ENCODE results near the gene PLCD1.
"Not testable (repeated sequence)": the region's sequence is repeated elsewhere in the genome, so short reads cannot be mapped to it uniquely, and the experiment has no call there.

PLCD1 gene

DNA sequence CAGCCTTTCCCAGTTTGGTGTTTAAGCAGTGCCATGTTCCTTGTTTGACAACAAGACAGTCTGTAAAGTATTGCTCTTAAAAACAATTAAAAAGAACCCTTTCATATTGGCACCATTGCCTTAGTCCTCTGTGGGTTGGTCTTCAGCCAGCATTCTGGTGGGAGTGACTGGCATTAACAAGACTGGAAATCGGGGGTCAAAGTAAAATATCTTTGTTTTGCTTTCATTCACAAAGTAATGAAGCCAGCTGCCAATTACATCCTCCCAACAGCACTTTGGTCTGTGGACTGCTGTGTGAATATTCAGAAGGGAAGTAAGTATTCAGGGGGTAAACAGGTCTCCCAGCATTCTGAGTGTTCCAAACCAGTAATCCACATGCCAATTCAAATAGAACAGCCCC is 47.1 kb downstream of the PLCD1 start:
- Histone ChIP-seq H3K27ac (peak overlapping the region in 1 of 11 experiments; percentile 15; a peak in 1 of 22 replicates), H3K27me3 (no peaks in the 10 kb centered on the region), H3K4me3 (no peak overlapping the region), H3K4me2 (peak overlapping the region in 9 of 11 experiments; percentile 6 to 91 (median 58); a peak in 10 of 22 replicates), H3K9me3 (replicated peaks in 1 of 11) (no peaks in the 10 kb centered on the region), H3K36me3 (peaks cover 0 to 7% (median 0%) of the 10 kb centered on the region in 11 experiments; a peak in 2 of 22 replicates), H3K9ac (no peak overlapping the region), H4K20me1 (no peaks in the 10 kb centered on the region), H3K4me1 (peaks cover 36 to 76% (median 66%) of the 10 kb centered on the region in 10 experiments)
- no peak for TF ChIP-seq Cebpa-rat (IDR thresholded peaks at IDR 0.05)

- no peak overlapping the region for H3K4me3 ChIP-seq
- H3K9me3 ChIP-seq (replicated peaks in 1 of 11): no peaks in the 10 kb centered on the region
- H3K4me2 ChIP-seq: peak overlapping the region in 3 of 11 experiments; percentile 3 to 10 (median 7); a peak in 2 of 22 replicates
- peaks cover 0 to 12% (median 5%) of the 10 kb centered on the region in 11 experiments; a peak in 8 of 22 replicates for H3K36me3 ChIP-seq
- no peaks in the 10 kb centered on the region for H3K27me3 ChIP-seq
- no peak overlapping the region for H3K9ac ChIP-seq
- H3K27ac ChIP-seq: no peak overlapping the region
- H3K4me1 ChIP-seq: peaks cover 32 to 66% (median 57%) of the 10 kb centered on the region in 10 experiments
- H4K20me1 ChIP-seq: no peaks in the 10 kb centered on the region
- TF ChIP-seq Cebpa-rat (IDR thresholded peaks at IDR 0.05): no peak
Observed at GRCh38 chr3:37981348-37981664, 48.1 kb downstream of the PLCD1 start.

DNA sequence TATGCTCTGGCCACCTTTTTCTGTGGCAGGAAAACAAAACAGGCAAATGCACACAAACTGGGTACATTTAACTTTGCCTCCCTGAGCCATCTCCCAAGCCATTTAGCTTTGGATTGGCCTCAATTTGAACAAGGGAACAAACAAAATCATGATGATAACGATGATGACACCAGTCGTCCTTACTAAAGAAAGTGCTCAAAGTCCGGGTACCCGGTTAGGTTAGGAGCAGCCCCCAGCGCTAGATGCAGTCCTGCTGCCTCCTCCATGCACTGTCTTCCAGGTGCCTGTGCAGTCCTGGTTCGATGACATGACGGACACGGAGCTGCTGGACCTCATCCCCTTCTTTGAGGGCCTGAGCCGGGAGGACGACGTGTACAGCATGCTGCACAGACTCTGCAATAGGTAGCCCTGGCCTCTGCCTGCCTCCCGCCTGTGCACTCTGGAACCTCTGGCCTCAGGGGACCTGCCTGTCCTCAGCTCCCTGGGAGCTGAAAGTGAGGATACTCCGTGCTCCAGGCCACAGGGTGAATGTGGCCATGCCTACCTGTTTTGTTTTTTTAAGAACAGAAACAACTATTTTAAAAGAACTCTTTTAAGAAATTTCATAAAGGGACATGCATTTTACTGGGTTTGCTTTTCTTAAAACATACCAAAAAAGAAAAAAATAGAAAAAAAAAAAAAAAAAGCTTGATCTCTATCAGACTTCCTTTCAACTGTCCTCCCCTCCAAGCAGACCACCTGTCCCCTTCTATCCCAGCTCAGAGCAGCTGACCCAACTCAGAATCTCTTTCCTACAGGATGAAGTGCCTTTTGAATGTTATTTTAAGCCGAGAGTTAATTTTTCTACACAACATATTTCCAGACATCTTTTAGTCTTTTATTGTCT is 48.7 kb downstream of the PLCD1 start:
- 0 out of 22 replicates have a peak overlapping the region, but pooled peaks of 3 of the 11 experiments have one; percentile 0 to 23 (median 1) for H3K9ac ChIP-seq
- H3K4me1 ChIP-seq: peaks cover 32 to 60% (median 51%) of the 10 kb centered on the region in 10 experiments
- TF ChIP-seq Cebpa-rat (IDR thresholded peaks at IDR 0.05): no peak
- H3K9me3 ChIP-seq (replicated peaks in 1 of 11): no peaks in the 10 kb centered on the region
- H3K4me3 ChIP-seq: no peak overlapping the region
- peaks cover 0 to 18% (median 7%) of the 10 kb centered on the region in 11 experiments; a peak in 12 of 22 replicates for H3K36me3 ChIP-seq
- H3K27ac ChIP-seq: peak overlapping the region in 3 of 11 experiments; percentile 46 to 49 (median 49); a peak in 7 of 22 replicates
- no peaks in the 10 kb centered on the region for H4K20me1 ChIP-seq
- H3K27me3 ChIP-seq: no peaks in the 10 kb centered on the region
- H3K4me2 ChIP-seq: peak overlapping the region in 10 of 11 experiments; percentile 3 to 57 (median 32); a peak in 12 of 22 replicates

- peaks cover 32 to 57% (median 45%) of the 10 kb centered on the region in 10 experiments for H3K4me1 ChIP-seq
- H3K9ac ChIP-seq: 0 out of 22 replicates have a peak overlapping the region, but pooled peaks of 3 of the 11 experiments have one; percentile 0 to 23 (median 1)
- H3K4me2 ChIP-seq: peak overlapping the region in 8 of 11 experiments; percentile 7 to 57 (median 44); a peak in 12 of 22 replicates
- H3K27me3 ChIP-seq: no peaks in the 10 kb centered on the region
- peaks cover 0 to 20% (median 9%) of the 10 kb centered on the region in 11 experiments; a peak in 12 of 22 replicates for H3K36me3 ChIP-seq
- no peak overlapping the region for H3K4me3 ChIP-seq
- TF ChIP-seq Cebpa-rat (IDR thresholded peaks at IDR 0.05): peak in 3 of 11 experiments; percentile 17 to 53 (median 33); a peak in 4 of 22 replicates
- no peaks in the 10 kb centered on the region for H3K9me3 ChIP-seq (replicated peaks in 1 of 11)
- no peaks in the 10 kb centered on the region for H4K20me1 ChIP-seq
- peak overlapping the region in 3 of 11 experiments; percentile 46 to 49 (median 49); a peak in 7 of 22 replicates for H3K27ac ChIP-seq
Observed at GRCh38 chr3:37979541-37980461, 49.6 kb downstream of the PLCD1 start.

- Histone ChIP-seq H3K9ac (peak overlapping the region in 2 of 11 experiments; percentile 26 to 31; a peak in 3 of 22 replicates), H3K4me2 (no peak overlapping the region), H4K20me1 (no peaks in the 10 kb centered on the region), H3K4me1 (peaks cover 4 to 21% (median 11%) of the 10 kb centered on the region in 10 experiments; a peak in 17 of 20 replicates), H3K9me3 (replicated peaks in 1 of 11) (no peaks in the 10 kb centered on the region), H3K4me3 (no peak overlapping the region), H3K36me3 (peaks cover 0 to 13% (median 9%) of the 10 kb centered on the region in 11 experiments; a peak in 11 of 22 replicates), H3K27ac (peak overlapping the region in 3 of 11 experiments; percentile 13 to 38 (median 24); a peak in 3 of 22 replicates), H3K27me3 (no peaks in the 10 kb centered on the region)
- TF ChIP-seq Cebpa-rat (IDR thresholded peaks at IDR 0.05): no peak
Observed at GRCh38 chr3:37974121-37975083, 55.0 kb downstream of the PLCD1 start.

GRCh38 chr3:37973246-37974054 is 56.0 kb downstream of the PLCD1 start:
- no peaks in the 10 kb centered on the region for H3K9me3 ChIP-seq (replicated peaks in 1 of 11)
- H4K20me1 ChIP-seq: no peaks in the 10 kb centered on the region
- no peak overlapping the region for H3K4me3 ChIP-seq
- peaks cover 9 to 24% (median 17%) of the 10 kb centered on the region in 10 experiments; a peak in 17 of 20 replicates for H3K4me1 ChIP-seq
- H3K9ac ChIP-seq: peak overlapping the region in 1 of 11 experiments; percentile 23; a peak in 1 of 22 replicates
- TF ChIP-seq Cebpa-rat (IDR thresholded peaks at IDR 0.05): no peak
- H3K4me2 ChIP-seq: no peak overlapping the region
- H3K27ac ChIP-seq: no peak overlapping the region
- H3K36me3 ChIP-seq: peaks cover 0 to 13% (median 9%) of the 10 kb centered on the region in 11 experiments; a peak in 11 of 22 replicates
- H3K27me3 ChIP-seq: no peaks in the 10 kb centered on the region

- H3K27ac ChIP-seq; H3K4me2 ChIP-seq; H3K9ac ChIP-seq; H3K27me3 ChIP-seq; H3K4me3 ChIP-seq; H3K9me3 ChIP-seq (replicated peaks in 1 of 11); H4K20me1 ChIP-seq: not testable (repeated sequence)
- peaks cover 0 to 13% (median 9%) of the 10 kb centered on the region in 11 experiments; a peak in 11 of 22 replicates for H3K36me3 ChIP-seq
- peaks cover 9 to 24% (median 17%) of the 10 kb centered on the region in 10 experiments; a peak in 17 of 20 replicates for H3K4me1 ChIP-seq
Observed at GRCh38 chr3:37972056-37972455, 57.4 kb downstream of the PLCD1 start.
